IPS-11a (cell line): ENCODE data around the gene IFTAP.

ENCODE experiments used
- H3K4me3 ChIP-seq: one replicate; pipeline ENCODE4 v1.5.1; 2013; ENCODE audit warnings: low read depth, low read length, control low read depth

The IFTAP gene

GRCh38 chr11:36703055-36703404, 108.7 kb downstream of the IFTAP start:
- H3K4me3 ChIP-seq, result no peak overlapping the region
